Neural progenitor cell (in vitro differentiated cells): Measurements from ENCODE around the gene JAZF1.

Source experiments
- CTCF ChIP-seq: fragments of 200-600 bp; sonication (generic); IDR thresholded peaks from 2 replicates; pipeline ENCODE4 v1.5.1; 2017; ENCODE audit warnings: antibody characterized with exemption, mild to moderate bottlenecking
- EZH2 ChIP-seq: fragments of 200-600 bp; sonication (generic); IDR thresholded peaks from 2 replicates; pipeline ENCODE4 v1.6.1; 2017; ENCODE audit warnings: antibody characterized with exemption, mild to moderate bottlenecking, moderate library complexity
- EZH2phosphoT487 ChIP-seq: fragments of 200-600 bp; sonication (generic); IDR thresholded peaks from 2 replicates; pipeline ENCODE4 v1.6.1; 2017; ENCODE audit warnings: antibody characterized with exemption

DNA sequence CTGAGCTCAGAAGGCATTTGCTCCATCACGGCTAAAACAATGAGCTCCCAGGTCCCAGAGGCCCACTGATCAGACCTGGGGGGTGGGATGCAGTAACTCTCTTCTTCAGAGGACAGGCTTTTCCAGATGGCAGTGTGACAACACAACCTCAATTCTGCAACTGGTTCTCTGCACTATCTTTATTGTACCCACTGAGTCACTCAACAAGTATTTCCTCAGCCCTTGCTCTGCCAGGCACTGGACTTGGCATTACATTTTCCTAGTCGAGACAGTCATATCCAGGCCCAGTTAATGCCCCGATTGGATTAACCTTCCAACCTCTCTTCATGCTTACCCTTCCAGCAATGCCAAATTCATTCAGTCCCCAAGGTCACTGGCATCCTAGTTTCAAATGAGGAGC, 72.6 kb downstream of the JAZF1 start:
- TF ChIP-seq CTCF = no peak
- TF ChIP-seq EZH2 = no peak
- TF ChIP-seq EZH2phosphoT487 = no peak
